Breast epithelium (tissue), 4 donors: ENCODE data around the gene IDUA. TPM values are rescaled to one million over a fixed set of nuclear protein-coding genes. Genes with fewer than 3 reads are reported as not detected.

Experiments used
- DNase-seq, 2 donors: peaks; one replicate each; pipeline ENCODE4 v3.0.0-alpha.2; 2019; ENCODE audit warnings: low spot score in 2 of 2
- H3K27ac ChIP-seq, 2 donors: fragments of 200-600 bp; sonication (generic) in 1 of 2; one replicate each; pipeline ENCODE4 v1.5.1; 2016 to 2019; ENCODE audit warnings: mild to moderate bottlenecking in 1 of 2
- H3K27me3 ChIP-seq, 2 donors: fragments of 200-600 bp; sonication (generic) in 1 of 2; one replicate each; pipeline versions ENCODE4 v1.5.1 to v1.6.0; 2017 to 2019; ENCODE audit warnings: control low read depth in 1 of 2, mild to moderate bottlenecking in 1 of 2
- H3K36me3 ChIP-seq: fragments of 200-600 bp; one replicate; pipeline ENCODE4 v1.5.1; 2019
- H3K4me1 ChIP-seq, 2 donors: fragments of 200-600 bp; sonication (generic); one replicate each; pipeline ENCODE4 v1.5.1; 2016 to 2019; ENCODE audit warnings: control low read depth in 1 of 2
- H3K4me3 ChIP-seq, 3 donors: fragments of 200-600 bp; sonication (generic); 1 replicate in 2 of 3; 2 replicates in 1 of 3; pipeline ENCODE4 v1.5.1; 2016 to 2019; ENCODE audit warnings: mild to moderate bottlenecking in 3 of 3, moderate library complexity in 2 of 3
- H3K9me3 ChIP-seq, 2 donors: fragments of 200-600 bp; sonication (generic) in 1 of 2; one replicate each; pipeline ENCODE4 v1.5.1; 2016 to 2019; ENCODE audit warnings: control low read depth in 1 of 2
- POLR2A ChIP-seq: fragments of 450-650 bp; IDR thresholded peaks from one replicate; pipeline ENCODE4 v1.6.1; 2016; ENCODE audit warnings: antibody characterized with exemption, mild to moderate bottlenecking, moderate library complexity
- POLR2AphosphoS5 ChIP-seq, 3 donors: sonication (generic); formaldehyde crosslinking; IDR thresholded peaks; one replicate each; pipeline ENCODE4 v1.6.1; 2017; ENCODE audit warnings: antibody characterized with exemption in 3 of 3
- intact Hi-C: fragments of 100-400 bp; cut with DNase I; formaldehyde crosslinking; loops from one replicate; pipeline ENCODE4 v1.15.1; 2023; ENCODE audit warnings: low total_unique reads
- total RNA-seq, 3 donors: library from RNA; depleted of rRNA; stranded (reverse); fragments of >200 nt; gene quantifications; one replicate each; pipeline ENCODE4 v1.1.0, GENCODE V29; 2016
- TF ChIP-seq, protein P1 (sequence below), 3 donors: fragments of 450-650 bp; IDR thresholded peaks; one replicate each; pipeline ENCODE4 v1.5.1; 2016 to 2017; ENCODE audit warnings: antibody characterized with exemption in 3 of 3, mild to moderate bottlenecking in 3 of 3, moderate library complexity in 3 of 3

IDUA gene
- total RNA-seq, 3 donors from 2014 or later: 16.3 to 32.8 (median 28.2) TPM

DNA sequence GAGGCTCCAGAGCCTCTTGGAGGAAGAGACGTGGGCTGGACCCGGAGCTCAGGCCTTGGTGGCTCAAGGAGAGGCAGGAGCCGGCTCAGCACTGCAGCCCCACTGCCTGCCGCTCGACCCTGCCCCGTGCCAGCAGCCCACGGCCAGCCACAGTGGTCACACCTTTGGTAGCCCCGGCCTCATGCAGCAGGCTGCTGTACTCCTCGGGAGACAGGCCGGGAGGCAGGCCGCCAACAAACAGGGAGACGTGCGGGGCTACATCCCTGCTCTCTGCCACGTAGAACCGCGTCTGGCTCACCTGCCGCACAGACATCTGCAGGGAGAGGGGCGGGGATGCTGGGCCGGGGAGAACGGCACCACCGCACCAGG is 21.1 kb upstream of the IDUA start:
- no peaks in the 10 kb centered on the region for H3K27me3 ChIP-seq
- H3K4me3 ChIP-seq: no peak overlapping the region
- intact Hi-C loops: no loop called here
- H3K27ac ChIP-seq: no peak overlapping the region
- DNase-seq: no peak
- TF ChIP-seq POLR2AphosphoS5 (IDR thresholded peaks at IDR 0.05): no peak
- TF ChIP-seq POLR2A: no peak
- no peaks in the 10 kb centered on the region for H3K9me3 ChIP-seq
- H3K36me3 ChIP-seq: no peaks in the 10 kb centered on the region
- H3K4me1 ChIP-seq: no peaks in the 10 kb centered on the region

DNA sequence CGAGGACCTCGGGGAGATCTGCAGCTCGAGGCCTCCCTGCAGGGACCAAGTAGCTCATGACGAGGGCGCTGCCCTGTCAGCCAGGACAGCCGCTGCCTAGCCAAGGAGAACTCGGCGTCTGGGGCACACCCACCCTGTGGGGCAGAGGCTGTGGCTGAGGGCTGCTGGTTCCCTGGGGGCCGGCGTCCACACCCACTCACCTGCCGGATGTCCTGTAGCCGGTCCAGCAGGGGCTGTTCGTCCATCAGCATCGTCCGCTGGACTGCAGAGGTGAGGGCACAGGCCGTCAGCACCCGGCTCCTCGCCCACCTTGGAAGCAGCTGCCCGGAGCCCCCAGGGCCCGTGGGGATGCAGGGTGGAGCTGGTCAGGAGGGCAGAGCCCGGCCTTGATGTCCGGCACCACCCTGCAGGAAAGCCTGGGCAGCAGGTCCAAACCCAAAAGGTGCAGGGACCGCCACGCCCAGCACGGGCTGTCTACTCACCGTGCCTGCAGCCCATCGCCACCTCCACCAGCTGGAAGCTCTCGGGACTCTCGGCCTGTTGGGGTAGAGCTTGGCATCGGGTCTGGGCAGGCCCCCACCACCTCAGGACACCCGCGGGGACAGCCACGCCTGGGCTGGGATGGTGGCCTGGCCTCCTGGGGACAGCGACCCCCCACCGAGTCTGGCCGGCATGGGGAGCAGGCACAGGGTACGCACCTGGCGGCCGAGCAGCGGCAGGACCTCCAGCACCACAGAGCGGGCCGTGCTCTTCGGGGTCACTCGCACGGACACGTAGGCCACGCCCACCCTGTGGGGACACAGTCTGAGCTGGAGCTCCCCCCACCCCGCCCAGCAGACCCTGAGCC is 20.4 kb upstream of the IDUA start:
- Histone ChIP-seq H3K9me3 (no peaks in the 10 kb centered on the region), H3K36me3 (no peaks in the 10 kb centered on the region), H3K27ac (no peak overlapping the region), H3K4me3 (no peak overlapping the region), H3K4me1 (peaks cover under 1 to 4% of the 10 kb centered on the region in 2 donors), H3K27me3 (no peaks in the 10 kb centered on the region)
- no peak for DNase-seq
- intact Hi-C loops: no loop called here
- TF ChIP-seq, protein P1, sequence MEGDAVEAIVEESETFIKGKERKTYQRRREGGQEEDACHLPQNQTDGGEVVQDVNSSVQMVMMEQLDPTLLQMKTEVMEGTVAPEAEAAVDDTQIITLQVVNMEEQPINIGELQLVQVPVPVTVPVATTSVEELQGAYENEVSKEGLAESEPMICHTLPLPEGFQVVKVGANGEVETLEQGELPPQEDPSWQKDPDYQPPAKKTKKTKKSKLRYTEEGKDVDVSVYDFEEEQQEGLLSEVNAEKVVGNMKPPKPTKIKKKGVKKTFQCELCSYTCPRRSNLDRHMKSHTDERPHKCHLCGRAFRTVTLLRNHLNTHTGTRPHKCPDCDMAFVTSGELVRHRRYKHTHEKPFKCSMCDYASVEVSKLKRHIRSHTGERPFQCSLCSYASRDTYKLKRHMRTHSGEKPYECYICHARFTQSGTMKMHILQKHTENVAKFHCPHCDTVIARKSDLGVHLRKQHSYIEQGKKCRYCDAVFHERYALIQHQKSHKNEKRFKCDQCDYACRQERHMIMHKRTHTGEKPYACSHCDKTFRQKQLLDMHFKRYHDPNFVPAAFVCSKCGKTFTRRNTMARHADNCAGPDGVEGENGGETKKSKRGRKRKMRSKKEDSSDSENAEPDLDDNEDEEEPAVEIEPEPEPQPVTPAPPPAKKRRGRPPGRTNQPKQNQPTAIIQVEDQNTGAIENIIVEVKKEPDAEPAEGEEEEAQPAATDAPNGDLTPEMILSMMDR (IDR thresholded peaks at IDR 0.05): no peak
- no peak for TF ChIP-seq POLR2AphosphoS5 (IDR thresholded peaks at IDR 0.05)
- TF ChIP-seq POLR2A: no peak

DNA sequence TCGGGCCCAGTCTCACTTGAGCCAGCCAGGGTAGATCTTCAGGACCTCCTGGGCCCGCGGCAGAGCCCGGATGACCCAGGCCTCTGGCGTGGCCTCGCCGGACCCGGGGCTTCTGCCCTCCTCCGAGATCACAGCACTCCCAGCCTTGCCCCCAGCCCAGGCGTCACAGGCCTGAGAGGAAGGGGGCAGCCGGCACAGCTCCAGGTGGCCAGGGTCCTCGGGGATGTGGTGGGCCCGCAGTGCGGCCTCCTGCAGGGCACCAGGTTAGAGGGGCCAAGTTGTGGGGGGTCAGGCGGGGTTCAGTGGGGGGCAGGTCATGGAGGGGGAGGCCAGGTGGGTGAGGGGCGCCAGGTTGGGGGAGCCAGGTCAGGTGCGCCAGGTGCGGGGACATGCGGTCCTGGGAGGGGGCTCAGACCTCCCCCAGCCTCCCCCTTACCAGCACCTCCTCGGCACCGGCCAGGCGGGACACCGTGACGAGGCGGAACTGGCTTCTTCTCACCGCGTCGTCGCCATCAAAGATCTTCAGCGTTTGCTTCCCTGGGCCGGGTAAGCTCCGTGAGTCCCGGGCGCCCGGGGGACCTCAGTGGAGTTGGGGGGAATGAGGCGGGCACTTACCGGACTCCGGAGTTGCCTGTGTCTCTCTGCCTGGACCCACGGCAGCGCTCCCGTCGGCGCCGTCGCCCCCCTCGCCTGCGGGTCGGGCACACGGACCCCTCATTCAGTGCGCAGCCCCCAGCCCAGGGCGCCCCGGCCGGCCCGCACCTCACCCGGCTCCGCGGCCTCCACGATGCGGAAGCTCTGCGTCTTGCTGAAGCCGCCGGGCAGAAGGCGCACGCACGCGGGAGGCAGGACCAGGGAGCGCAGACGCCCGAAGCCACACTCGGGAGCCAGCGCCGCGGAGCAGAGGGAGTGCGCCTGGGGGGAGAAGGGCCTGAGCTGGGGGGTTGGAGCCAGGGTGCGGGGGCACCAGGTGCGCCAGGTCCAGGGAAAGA is 19.4 kb upstream of the IDUA start:
- TF ChIP-seq POLR2AphosphoS5 (IDR thresholded peaks at IDR 0.05): no peak
- TF ChIP-seq POLR2A: no peak
- TF ChIP-seq, protein P1 (IDR thresholded peaks at IDR 0.05): no peak
- H3K4me1 ChIP-seq: peaks cover 10 to 13% of the 10 kb centered on the region in 2 donors
- H3K36me3 ChIP-seq: no peaks in the 10 kb centered on the region
- no peak for DNase-seq
- no peaks in the 10 kb centered on the region for H3K27me3 ChIP-seq
- no peak overlapping the region for H3K4me3 ChIP-seq
- intact Hi-C loops: no loop called here
- no peak overlapping the region for H3K27ac ChIP-seq
- no peaks in the 10 kb centered on the region for H3K9me3 ChIP-seq

DNA sequence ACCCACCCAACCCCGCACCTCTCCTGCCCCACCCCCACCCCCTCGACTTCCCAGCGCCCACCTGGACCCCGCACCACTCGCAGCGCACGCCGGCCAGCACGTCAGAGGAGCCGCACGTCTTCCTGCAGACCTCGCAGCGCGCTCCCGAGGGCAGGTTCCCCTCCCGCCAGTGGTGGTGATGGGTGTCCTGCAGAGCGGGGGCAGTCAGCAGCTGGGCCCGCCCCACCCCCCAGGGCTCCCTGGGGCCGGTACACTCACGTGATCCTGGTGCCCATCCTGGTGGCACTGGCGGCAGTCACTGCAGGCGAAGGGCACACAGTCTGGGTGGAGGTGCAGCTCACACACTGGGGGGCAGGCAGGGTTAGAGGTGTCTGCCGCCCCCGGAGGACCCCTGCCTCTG is 18.6 kb upstream of the IDUA start:
- intact Hi-C loops: no loop called here
- H3K36me3 ChIP-seq: no peaks in the 10 kb centered on the region
- H3K9me3 ChIP-seq: no peaks in the 10 kb centered on the region
- H3K27me3 ChIP-seq: no peaks in the 10 kb centered on the region
- H3K4me1 ChIP-seq: peaks cover 16% of the 10 kb centered on the region in 2 donors
- no peak overlapping the region for H3K4me3 ChIP-seq
- no peak for DNase-seq
- H3K27ac ChIP-seq: no peak overlapping the region
- TF ChIP-seq POLR2A (no peak), POLR2AphosphoS5 (IDR thresholded peaks at IDR 0.05) (no peak)

DNA sequence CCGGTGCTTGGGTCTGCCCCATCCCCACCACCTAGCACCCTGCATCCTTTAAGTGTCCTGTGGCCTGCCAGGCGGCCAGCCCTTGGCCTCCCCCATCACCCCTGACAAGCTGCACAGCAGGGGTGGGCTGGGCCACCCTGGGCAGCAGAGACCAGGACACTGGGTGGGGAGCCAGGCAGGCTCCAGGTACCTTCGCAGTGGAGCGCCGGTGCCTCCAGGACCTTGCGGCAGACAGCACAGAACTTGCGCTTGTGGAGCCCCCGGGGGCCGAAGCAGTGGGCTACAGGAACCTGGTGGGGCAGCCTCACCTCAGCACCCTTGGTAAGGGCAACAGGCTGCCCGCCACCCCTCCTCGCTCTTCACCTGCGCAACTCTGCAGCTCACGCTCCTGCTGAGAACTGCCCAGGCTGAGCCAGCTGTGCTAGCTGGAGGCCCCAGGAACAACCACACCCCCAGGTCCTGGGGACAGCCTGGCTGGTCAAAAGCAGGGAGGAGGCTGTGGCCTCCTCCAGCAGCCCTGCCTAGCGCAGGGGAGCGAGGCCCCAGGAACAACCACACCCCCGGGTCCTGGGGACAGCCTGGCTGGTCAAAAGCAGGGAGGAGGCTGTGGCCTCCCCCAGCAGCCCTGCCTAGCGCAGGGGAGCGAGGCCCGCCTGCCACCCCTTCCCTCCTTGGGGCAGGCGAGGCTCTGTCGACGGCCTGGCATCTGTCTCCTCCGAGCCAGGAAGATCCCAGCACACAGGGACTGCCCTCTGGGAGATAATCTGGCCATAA is 18.0 kb upstream of the IDUA start:
- intact Hi-C loops: no loop called here
- H3K4me1 ChIP-seq: peaks cover 16% of the 10 kb centered on the region in 2 donors
- DNase-seq: no peak
- no peaks in the 10 kb centered on the region for H3K27me3 ChIP-seq
- TF ChIP-seq, protein P1 (IDR thresholded peaks at IDR 0.05): no peak
- no peak for TF ChIP-seq POLR2AphosphoS5 (IDR thresholded peaks at IDR 0.05)
- TF ChIP-seq POLR2A: no peak
- no peak overlapping the region for H3K27ac ChIP-seq
- no peaks in the 10 kb centered on the region for H3K36me3 ChIP-seq
- H3K9me3 ChIP-seq: no peaks in the 10 kb centered on the region
- H3K4me3 ChIP-seq: no peak overlapping the region
